Omental fat pad (tissue), 4 donors: ENCODE measurements around the gene THAP11. TPM values are rescaled to one million over a fixed set of nuclear protein-coding genes. Genes with fewer than 3 reads are reported as not detected.
A peak's percentile ranks its signal among the peaks of the same experiment; 100 is the strongest.
"Not testable (repeated sequence)": the region's sequence is repeated elsewhere in the genome, so short reads cannot be mapped to it uniquely, and the experiment has no call there.

Source experiments
- ATAC-seq: fragments of 150-250 bp; one replicate; pipeline ENCODE4 v1.9.1; 2016; ENCODE audit warnings: mild to moderate bottlenecking, moderate library complexity; ENCODE audit not compliant: low FRiP score
- DNase-seq: peaks from one replicate; pipeline ENCODE4 v3.0.0-alpha.2; 2019; ENCODE audit warnings: low spot score
- CTCF ChIP-seq, 3 donors: fragments of 450-650 bp; IDR thresholded peaks; one replicate each; pipeline ENCODE4 v1.5.1; 2016 to 2017; ENCODE audit warnings: antibody characterized with exemption in 3 of 3, mild to moderate bottlenecking in 3 of 3, moderate library complexity in 2 of 3
- total RNA-seq, 4 donors: library from RNA; depleted of rRNA; stranded (reverse); fragments of >200 nt; gene quantifications; one replicate each; pipeline ENCODE4 v1.1.0, GENCODE V29; 2016

THAP11 gene
- total RNA-seq, 4 donors from 2014 or later, result 37.4 to 61.6 (median 48.3) TPM

- TF ChIP-seq CTCF (IDR thresholded peaks at IDR 0.05), result no peak
- ATAC-seq, result peak; percentile 91
These were observed 8.5 kb upstream of the THAP11 start for GRCh38 chr16:67833415-67834241.

GRCh38 chr16:67834242-67834614 is 7.9 kb upstream of the THAP11 start:
- DNase-seq, result no peak
- ATAC-seq, result no peak
- no peak for TF ChIP-seq CTCF (IDR thresholded peaks at IDR 0.05)

More at GRCh38 chr16:67833415-67834241, 8.5 kb upstream of the THAP11 start:
- peak; percentile 91 for DNase-seq

- not testable (repeated sequence) for DNase-seq, ATAC-seq
These were observed 4.9 kb upstream of the THAP11 start for GRCh38 chr16:67837190-67837589.

- no peak for TF ChIP-seq CTCF (IDR thresholded peaks at IDR 0.05)
- no peak for ATAC-seq
- DNase-seq, result no peak
These were observed 4.3 kb upstream of the THAP11 start for GRCh38 chr16:67837811-67838210.

GRCh38 chr16:67841198-67841815 is 813 bp upstream of the THAP11 start:
- peak; percentile 1 for ATAC-seq
- no peak for TF ChIP-seq CTCF (IDR thresholded peaks at IDR 0.05)
- no peak for DNase-seq

GRCh38 chr16:67842509-67843342 is 606 bp downstream of the THAP11 start:
- ATAC-seq (peak; percentile 14), DNase-seq (no peak)
- no peak for TF ChIP-seq CTCF (IDR thresholded peaks at IDR 0.05)

GRCh38 chr16:67843343-67843765 is 1.2 kb downstream of the THAP11 start:
- DNase-seq (no peak), ATAC-seq (no peak)
- no peak for TF ChIP-seq CTCF (IDR thresholded peaks at IDR 0.05)
